PC-3 (cell line): ENCODE measurements around the gene C1QL1. TPM values are rescaled to one million over a fixed set of nuclear protein-coding genes. Genes with fewer than 3 reads are reported as not detected.

ENCODE experiments used
- ATAC-seq: fragments of 200-7000 bp; cut with Tn5 transposase; 2 replicates; pipeline ENCODE4 v1.9.1; 2020; ENCODE audit warnings: mild to moderate bottlenecking, moderate library complexity
- BruUV-seq: library from RNA; stranded (reverse); fragments of 400-500 nt; replicated peaks from 2 replicates; lab custom pipeline; 2021; lab: Mats Ljungman, UMichigan
- CTCF ChIA-PET: fragments of 300-600 bp; sonication (Branson Sonifier 250); formaldehyde crosslinking; loops from one replicate; lab custom pipeline; 2022; ENCODE audit warnings: antibody characterized with exemption; lab: Charles Lee
- POLR2A ChIA-PET: fragments of 300-600 bp; sonication (Branson Sonifier 250); formaldehyde crosslinking; loops from one replicate; lab custom pipeline; 2022; ENCODE audit warnings: antibody characterized with exemption; ENCODE audit not compliant: unreplicated experiment; lab: Charles Lee
- DNase-seq: peaks from one replicate; pipeline ENCODE4 v3.0.0-alpha.2; 2015
- H2AFZ ChIP-seq: fragments of 300-600 bp; sonication (generic); 2 replicates; pipeline ENCODE4 v1.6.0; 2016; ENCODE audit warnings: antibody characterized with exemption, low read length
- H3F3A ChIP-seq: fragments of 300-600 bp; sonication (generic); one replicate; pipeline ENCODE4 v1.6.0; 2017; ENCODE audit warnings: antibody characterized with exemption, low read length, control low read depth, mild to moderate bottlenecking; ENCODE audit not compliant: unreplicated experiment
- H3K27ac ChIP-seq: fragments of 300-600 bp; sonication (generic); 2 replicates; pipeline ENCODE4 v1.5.1; 2016; ENCODE audit warnings: mild to moderate bottlenecking, low read length
- H3K27me3 ChIP-seq: fragments of 300-600 bp; sonication (generic); 2 replicates; pipeline ENCODE4 v1.6.1; 2016; ENCODE audit warnings: low read length, mixed read lengths
- H3K36me3 ChIP-seq: fragments of 300-600 bp; sonication (generic); 2 replicates; pipeline ENCODE4 v1.6.1; 2016; ENCODE audit warnings: low read depth, mixed run types, low read length, mixed read lengths
- H3K4me1 ChIP-seq: fragments of 300-600 bp; sonication (generic); 2 replicates; pipeline ENCODE4 v1.5.1; 2016; ENCODE audit warnings: low read length; ENCODE audit not compliant: insufficient read depth
- H3K4me2 ChIP-seq: fragments of 300-600 bp; sonication (generic); 2 replicates; pipeline ENCODE4 v1.6.0; 2016; ENCODE audit warnings: low read length
- H3K4me3 ChIP-seq: fragments of 300-600 bp; sonication (generic); 2 replicates; pipeline ENCODE4 v1.5.1; 2016; ENCODE audit warnings: mild to moderate bottlenecking, low read length, mixed read lengths
- H3K79me2 ChIP-seq: fragments of 300-600 bp; sonication (generic); 2 replicates; pipeline ENCODE4 v1.6.1; 2017; ENCODE audit warnings: low read length, mixed read lengths
- H3K9ac ChIP-seq: fragments of 300-600 bp; sonication (generic); 2 replicates; pipeline ENCODE4 v1.6.0; 2016; ENCODE audit warnings: mild to moderate bottlenecking, low read length
- H3K9me2 ChIP-seq: fragments of 300-600 bp; sonication (generic); replicated peaks from 2 replicates; pipeline ENCODE4 v1.6.1; 2016; ENCODE audit warnings: mixed run types, low read length, mixed read lengths
- H3K9me3 ChIP-seq: fragments of 300-600 bp; sonication (generic); 2 replicates; pipeline ENCODE4 v1.6.1; 2016; ENCODE audit warnings: low read length, mixed read lengths
- H4K20me1 ChIP-seq: fragments of 300-600 bp; sonication (generic); 2 replicates; pipeline ENCODE4 v1.6.1; 2016; ENCODE audit warnings: low read length, mixed read lengths
- CTCF ChIP-seq: fragments of 300-600 bp; sonication (generic); conservative IDR thresholded peaks from 2 replicates; pipeline ENCODE4 v1.5.1; 2017; ENCODE audit warnings: antibody characterized with exemption, low read depth, mild to moderate bottlenecking, low read length
- EZH2 ChIP-seq: fragments of 300-600 bp; sonication (generic); IDR thresholded peaks from one replicate; pipeline ENCODE4 v1.6.1; 2017; ENCODE audit warnings: antibody characterized with exemption, mild to moderate bottlenecking, low read length; ENCODE audit not compliant: unreplicated experiment
- EZH2phosphoT487 ChIP-seq: fragments of 300-600 bp; sonication (generic); IDR thresholded peaks from 2 replicates; pipeline ENCODE4 v1.6.1; 2018; ENCODE audit warnings: mild to moderate bottlenecking, antibody characterized with exemption, low read length, borderline replicate concordance
- intact Hi-C: fragments of 100-400 bp; cut with micrococcal nuclease; formaldehyde crosslinking; loops from 2 replicates; pipeline ENCODE4 v1.9.0; 2023
- microRNA-seq: library from miRNA; unstranded; fragments of <30 nt; microRNA quantifications from one replicate; pipeline ENCODE4 v1.1.0, GENCODE V29; 2020; ENCODE audit not compliant: unreplicated experiment
- total RNA-seq: library from RNA; depleted of rRNA; stranded (reverse); fragments of >200 nt; gene quantifications from 2 replicates; pipeline ENCODE4 v1.2.3, GENCODE V29; 2014; rRNA removed

C1QL1 gene
- total RNA-seq, 1 experiment from 2014 or later = 2.8 TPM

DNA sequence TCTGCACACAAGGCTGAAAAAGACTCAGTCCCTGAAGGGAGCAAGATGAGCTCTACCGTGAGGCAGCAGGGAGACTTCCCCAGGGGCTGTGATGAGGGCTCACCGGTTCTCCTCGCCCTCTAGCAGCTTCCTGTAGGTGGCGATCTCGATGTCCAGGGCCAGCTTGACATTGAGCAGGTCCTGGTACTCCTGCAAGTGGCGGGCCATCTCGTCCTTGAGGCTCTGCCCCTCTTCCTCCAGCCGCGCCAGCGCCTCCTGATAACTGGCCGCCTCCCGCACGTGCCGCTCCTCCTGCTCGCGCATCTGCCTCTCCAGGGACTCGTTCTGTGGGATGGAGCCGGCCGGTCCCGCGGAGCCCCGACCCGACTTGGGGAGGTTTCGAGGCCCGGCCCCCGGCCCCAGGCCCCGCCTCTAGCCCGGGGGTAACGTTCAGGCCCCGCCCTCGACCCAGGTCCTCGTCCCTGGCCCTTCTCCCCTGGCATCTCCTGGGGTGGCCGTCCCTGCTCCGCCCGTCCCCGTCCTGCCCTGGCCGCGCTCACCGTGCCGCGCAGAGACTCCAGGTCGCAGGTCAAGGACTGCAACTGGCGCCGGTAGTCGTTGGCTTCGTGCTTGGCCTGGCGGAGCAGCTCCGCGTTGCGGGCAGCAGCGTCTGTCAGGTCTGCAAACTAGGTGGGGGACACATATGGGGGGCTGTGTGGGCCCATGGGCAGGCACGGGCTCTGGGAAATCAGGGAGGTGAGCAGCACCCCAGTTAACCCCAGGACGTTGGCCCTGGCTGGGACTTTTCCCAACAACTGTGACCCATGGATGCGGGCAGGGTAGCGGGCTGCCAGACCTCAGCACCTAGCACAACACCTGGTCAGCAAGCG lies 56.7 kb downstream of the C1QL1 start:
- no peak; the same call in 1 of the 2 replicates for ATAC-seq
- no peaks in the 10 kb centered on the region for H3K79me2 ChIP-seq
- H4K20me1 ChIP-seq = no peaks in the 10 kb centered on the region
- intact Hi-C loops = no loop called here
- no peaks in the 10 kb centered on the region for H3K36me3 ChIP-seq
- peaks cover 30% of the 10 kb centered on the region for H3K4me1 ChIP-seq
- POLR2A ChIA-PET = no interaction called here
- TF ChIP-seq EZH2 (no peak), CTCF (peak; percentile 61)
- H3K4me3 ChIP-seq = no peak overlapping the region
- CTCF ChIA-PET = interaction anchor here (0.5 to 2.5 kb wide), 4 partner anchors 9 to 323 kb away, joined by 3 to 13 read pairs (median 4); no protein-coding TSS in a partner anchor
- H2AFZ ChIP-seq = no peak overlapping the region
- no peak overlapping the region for H3K9ac ChIP-seq
- no peaks in the 10 kb centered on the region for H3F3A ChIP-seq
- no peak overlapping the region for H3K27ac ChIP-seq
- no TSS peak for BruUV-seq
- H3K4me2 ChIP-seq = no peak overlapping the region
- H3K27me3 ChIP-seq = no peaks in the 10 kb centered on the region
- no peaks in the 10 kb centered on the region for H3K9me3 ChIP-seq
- peak; percentile 48 for DNase-seq
- H3K9me2 ChIP-seq = no peaks in the 10 kb centered on the region

GRCh38 chr17:44910231-44911106 lies 57.6 kb downstream of the C1QL1 start:
- no peak for ATAC-seq
- CTCF ChIA-PET = interaction anchor here (0.5 to 2.5 kb wide), 5 partner anchors 10 to 324 kb away, joined by 3 to 13 read pairs (median 5); partner anchors contain the start of gene ACBD4
- Histone ChIP-seq H3K4me3 (no peak overlapping the region; the same call in 1 of the 2 replicates), H3F3A (no peaks in the 10 kb centered on the region), H2AFZ (no peak overlapping the region), H3K9me3 (no peaks in the 10 kb centered on the region), H3K79me2 (no peaks in the 10 kb centered on the region), H3K27ac (peak overlapping the region; percentile 71), H3K4me2 (peak overlapping the region; percentile 61), H4K20me1 (no peaks in the 10 kb centered on the region), H3K9me2 (no peaks in the 10 kb centered on the region), H3K4me1 (peaks cover 32% of the 10 kb centered on the region), H3K27me3 (no peaks in the 10 kb centered on the region), H3K9ac (0 out of 2 replicates have a peak overlapping the region, but pooled peaks have one; percentile 2), H3K36me3 (no peaks in the 10 kb centered on the region)
- no peak for DNase-seq
- no TSS peak for BruUV-seq
- TF ChIP-seq EZH2phosphoT487 (no peak), CTCF (no peak), EZH2 (no peak)
- intact Hi-C loops = no loop called here
- POLR2A ChIA-PET = interaction anchor here (0.6 kb wide), 2 partner anchors 29 to 118 kb away, joined by 9 to 12 read pairs; no protein-coding TSS in a partner anchor

Small RNA genes lying within 50 kb of the gene (microRNA-seq; reads per million reads assigned to microRNA genes)
- gene MIR6783 = 5.3 reads per million, percentile 23 among the genes with 10 or more reads in this experiment

Other genes starting within 250 kb of the C1QL1 start
- gene ADAM11, start 209.3 kb downstream of the C1QL1 start, total RNA-seq = 2.7 and 2.9 TPM in 2 replicates
- 16.4 and 17.1 TPM in 2 replicates for gene GJC1, start 138.0 kb downstream of the C1QL1 start, total RNA-seq
- gene HIGD1B, start 120.4 kb downstream of the C1QL1 start, total RNA-seq = not detected in 2 replicates
- gene EFTUD2, start 68.9 kb downstream of the C1QL1 start, total RNA-seq = 227 and 292 TPM in 2 replicates
- gene GFAP, start 52.8 kb downstream of the C1QL1 start, total RNA-seq = 0.29 and 0.46 TPM in 2 replicates
- gene KIF18B, start 20.5 kb downstream of the C1QL1 start, total RNA-seq = 25.0 and 28.5 TPM in 2 replicates
- 56.2 and 59.5 TPM in 2 replicates for gene DCAKD, start 83.3 kb upstream of the C1QL1 start, total RNA-seq
- gene NMT1, start 93.0 kb upstream of the C1QL1 start, total RNA-seq = 99.2 and 117 TPM in 2 replicates
- gene PLCD3, start 164.2 kb upstream of the C1QL1 start, total RNA-seq = 35.1 and 55.3 TPM in 2 replicates
- gene ACBD4, start 167.4 kb upstream of the C1QL1 start, total RNA-seq = 12.9 and 17.3 TPM in 2 replicates
- 47.3 and 59.0 TPM in 2 replicates for gene HEXIM1, start 180.2 kb upstream of the C1QL1 start, total RNA-seq
- 19.9 and 30.5 TPM in 2 replicates for gene HEXIM2, start 193.6 kb upstream of the C1QL1 start, total RNA-seq